Measurements from ENCODE around the gene PECR. TPM values are rescaled to one million over a fixed set of nuclear protein-coding genes. Genes with fewer than 3 reads are reported as not detected.

PECR gene
- total and polyA plus RNA-seq, 9 of the 15 experiments (the other 6 are each of a cell fraction or from before 2014, with no cell fraction given), result 1.1 to 10.3 (median 8.2) TPM

- peak; percentile 72 to 95 (median 86); a peak in 5 of 6 replicates for TF ChIP-seq ZBTB11 (CRISPR knock-in tag; IDR thresholded peaks at IDR 0.05)
- no peak for TF ChIP-seq MTA3 (IDR thresholded peaks at IDR 0.05; ENCODE audit: borderline replicate concordance)
- TF ChIP-seq HIVEP1 (CRISPR knock-in tag; IDR thresholded peaks at IDR 0.05), result no peak
- peak; percentile 69; the same call in 1 of the 2 replicates for TF ChIP-seq PML (IDR thresholded peaks at IDR 0.05; ENCODE audit: low read length)
- no peak for TF ChIP-seq ZNF274 (IDR thresholded peaks at IDR 0.05; ENCODE audit: borderline replicate concordance, low read depth, low read length)
- no peak for TF ChIP-seq CBX2 (IDR thresholded peaks at IDR 0.05; ENCODE audit: insufficient read depth, low read length, poor library complexity, severe bottlenecking)
- no peak for TF ChIP-seq FOXM1 (IDR thresholded peaks at IDR 0.05; ENCODE audit: low read depth)
- no peak for TF ChIP-seq FOXM1 (CRISPR knock-in tag; IDR thresholded peaks at IDR 0.05; ENCODE audit: low read depth)
- TF ChIP-seq RREB1 (CRISPR knock-in tag; IDR thresholded peaks at IDR 0.05), result no peak
- no peak for TF ChIP-seq FOSL1 (tag; conservative IDR thresholded peaks at IDR 0.05)
- peak; percentile 55; the same call in 1 of the 2 replicates for TF ChIP-seq E2F4 (CRISPR knock-in tag; IDR thresholded peaks at IDR 0.05; ENCODE audit: low read depth)
- TF ChIP-seq NELFE (IDR thresholded peaks at IDR 0.05; ENCODE audit: insufficient read depth, insufficient read length), result no peak
- TF ChIP-seq NCOA2 (IDR thresholded peaks at IDR 0.05; ENCODE audit: partially characterized antibody in 2 of 2), result no peak
- peak; percentile 68 for TF ChIP-seq RBBP5 (IDR thresholded peaks at IDR 0.05; ENCODE audit: borderline replicate concordance, insufficient read depth, low read length, poor library complexity, severe bottlenecking)
- TF ChIP-seq GABPA (tag; conservative IDR thresholded peaks at IDR 0.05; ENCODE audit: low read depth), result peak; percentile 94
Observed at GRCh38 chr2:216108967-216109921, 27.6 kb upstream of the PECR start, which contains the start of gene XRCC5 (continued).
